IPS-15b (cell line): ENCODE data around the gene HMGXB4.

Experiments used
- H3K27me3 ChIP-seq: one replicate; pipeline ENCODE4 v1.6.1; 2013; ENCODE audit warnings: low read length; ENCODE audit not compliant: control insufficient read depth, insufficient read depth
- H3K36me3 ChIP-seq: one replicate; pipeline ENCODE4 v1.6.1; 2013; ENCODE audit warnings: low read length; ENCODE audit not compliant: control insufficient read depth, insufficient read depth
- H3K4me1 ChIP-seq: one replicate; pipeline ENCODE4 v1.6.1; 2013; ENCODE audit warnings: mild to moderate bottlenecking, low read length; ENCODE audit not compliant: control insufficient read depth, insufficient read depth
- H3K4me3 ChIP-seq: one replicate; pipeline ENCODE4 v1.5.1; 2013; ENCODE audit warnings: low read depth, low read length
- H3K9ac ChIP-seq: one replicate; pipeline ENCODE4 v1.6.1; 2013; ENCODE audit warnings: low read depth, mild to moderate bottlenecking, low read length
- H3K9me3 ChIP-seq: one replicate; pipeline ENCODE4 v1.6.1; 2013; ENCODE audit warnings: mild to moderate bottlenecking, low read length; ENCODE audit not compliant: control insufficient read depth, insufficient read depth

Gene HMGXB4

GRCh38 chr22:35257321-35258190, at the start of gene HMGXB4:
TSS of gene HMGXB4 (plus strand) at chr22:35257493. CDS start at chr22:35262391, 4,898 bp downstream.
- Histone ChIP-seq H3K27me3 (no peaks in the 10 kb centered on the region), H3K9me3 (no peaks in the 10 kb centered on the region), H3K9ac (peak within 1 kb of the TSS; percentile 94), H3K4me3 (peak within 1 kb of the TSS; percentile 90), H3K4me1 (no peaks in the 10 kb centered on the region), H3K36me3 (peaks cover 6% of the 10 kb centered on the region)

- Histone ChIP-seq H3K4me1 (no peaks in the 10 kb centered on the region), H3K4me3 (no peak overlapping the region), H3K9ac (no peak overlapping the region), H3K9me3 (no peaks in the 10 kb centered on the region), H3K27me3 (no peaks in the 10 kb centered on the region), H3K36me3 (no peaks in the 10 kb centered on the region)
Observed at GRCh38 chr22:35208003-35208402, 49.3 kb upstream of the HMGXB4 start.

DNA sequence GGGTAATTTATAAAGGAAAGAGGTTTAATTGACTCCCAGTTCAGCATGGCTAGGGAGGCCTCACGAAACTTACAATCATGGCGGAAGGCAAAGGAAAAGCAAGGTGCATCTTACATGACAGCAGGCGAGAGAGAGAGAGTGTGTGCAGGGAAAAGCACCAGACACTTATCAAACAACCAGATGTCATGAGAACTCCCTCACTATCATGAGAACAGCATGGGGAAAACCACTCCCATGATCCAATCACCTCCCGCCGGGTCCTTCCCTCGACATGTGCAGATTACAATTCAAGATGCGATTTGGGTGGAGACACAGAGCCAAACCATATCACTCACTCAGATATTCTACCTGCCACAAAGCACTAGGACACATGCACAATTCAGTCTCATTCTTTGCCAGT, 48.1 kb upstream of the HMGXB4 start:
- Histone ChIP-seq H3K9ac (no peak overlapping the region), H3K4me1 (no peaks in the 10 kb centered on the region), H3K4me3 (no peak overlapping the region), H3K9me3 (no peaks in the 10 kb centered on the region), H3K36me3 (no peaks in the 10 kb centered on the region), H3K27me3 (no peaks in the 10 kb centered on the region)

- H3K9me3 ChIP-seq, result no peaks in the 10 kb centered on the region
- H3K9ac ChIP-seq, result no peak overlapping the region
- H3K4me3 ChIP-seq, result no peak overlapping the region
- no peaks in the 10 kb centered on the region for H3K27me3 ChIP-seq
- no peaks in the 10 kb centered on the region for H3K4me1 ChIP-seq
- no peaks in the 10 kb centered on the region for H3K36me3 ChIP-seq
Observed at GRCh38 chr22:35212009-35212408, 45.3 kb upstream of the HMGXB4 start.

DNA sequence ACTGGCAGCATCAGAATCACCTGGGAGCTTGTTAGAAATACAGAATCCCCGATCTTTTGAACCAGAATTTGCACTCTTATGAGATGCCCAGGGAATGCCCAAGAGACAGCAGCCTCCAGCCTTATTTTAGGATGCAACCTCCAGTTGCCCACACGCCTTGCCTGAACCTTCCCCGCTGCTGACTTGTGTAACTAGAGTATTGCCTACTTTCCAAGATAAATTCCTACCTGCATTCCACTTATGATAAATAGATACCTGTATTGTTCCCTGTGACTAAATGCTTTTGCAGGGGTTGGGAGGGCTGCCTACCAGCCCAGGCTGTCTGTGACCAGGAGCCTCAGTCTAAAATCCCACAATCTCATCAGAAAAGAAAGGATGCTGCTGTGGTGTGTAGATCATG, 44.3 kb upstream of the HMGXB4 start:
- no peak overlapping the region for H3K4me3 ChIP-seq
- H3K36me3 ChIP-seq, result no peaks in the 10 kb centered on the region

DNA sequence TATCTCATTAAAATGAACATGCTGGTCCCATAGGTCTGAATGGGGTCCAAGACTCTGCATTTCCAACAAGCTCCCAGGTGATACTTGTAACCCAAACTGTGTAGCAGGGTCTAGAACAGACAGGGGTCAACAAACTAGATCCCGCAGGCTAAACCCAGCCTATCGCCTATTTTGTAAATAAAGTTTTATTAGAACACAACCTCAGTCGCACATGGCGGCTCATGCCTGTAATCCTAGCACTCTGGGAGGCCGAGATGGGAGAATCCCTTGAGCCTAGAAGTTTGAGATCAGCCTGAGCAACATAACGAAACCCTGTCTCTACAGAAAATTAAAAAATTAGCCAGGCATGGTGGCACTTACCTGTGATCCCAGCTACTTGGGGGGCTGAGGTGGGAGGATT, 42.3 kb upstream of the HMGXB4 start:
- H3K4me3 ChIP-seq, result no peak overlapping the region
- no peaks in the 10 kb centered on the region for H3K9me3 ChIP-seq
- no peaks in the 10 kb centered on the region for H3K27me3 ChIP-seq
- no peaks in the 10 kb centered on the region for H3K4me1 ChIP-seq
- no peaks in the 10 kb centered on the region for H3K36me3 ChIP-seq
- no peak overlapping the region for H3K9ac ChIP-seq

More for the DNA sequence above, 44.3 kb upstream of the HMGXB4 start:
- no peaks in the 10 kb centered on the region for H3K27me3 ChIP-seq
- no peak overlapping the region for H3K9ac ChIP-seq
- H3K9me3 ChIP-seq, result no peaks in the 10 kb centered on the region
- H3K4me1 ChIP-seq, result no peaks in the 10 kb centered on the region

- Histone ChIP-seq H3K4me3 (no peak overlapping the region), H3K9ac (no peak overlapping the region), H3K4me1 (no peaks in the 10 kb centered on the region), H3K36me3 (no peaks in the 10 kb centered on the region), H3K9me3 (no peaks in the 10 kb centered on the region), H3K27me3 (no peaks in the 10 kb centered on the region)
Observed at GRCh38 chr22:35215993-35216392, 41.3 kb upstream of the HMGXB4 start.

GRCh38 chr22:35217527-35217926, 39.8 kb upstream of the HMGXB4 start:
- no peaks in the 10 kb centered on the region for H3K36me3 ChIP-seq

DNA sequence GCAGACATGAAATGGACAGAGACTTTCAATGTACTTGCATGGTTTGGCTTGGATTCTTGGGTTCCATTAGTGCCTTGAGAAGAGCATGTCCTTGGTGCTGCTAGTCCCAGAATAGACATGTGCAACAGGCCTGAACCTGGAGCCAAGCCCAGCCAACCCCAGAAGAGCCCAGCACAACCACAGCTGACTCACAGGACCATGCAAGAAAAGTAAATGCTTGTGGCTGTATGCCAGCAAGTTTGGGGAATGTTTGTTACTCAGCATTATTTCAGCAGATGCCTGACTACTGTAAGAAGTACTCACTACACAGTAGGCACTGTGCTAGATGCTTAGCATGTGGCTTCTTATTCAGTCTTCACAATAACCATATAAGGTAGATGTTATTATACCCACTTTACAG, 39.2 kb upstream of the HMGXB4 start:
- H3K4me1 ChIP-seq, result no peaks in the 10 kb centered on the region
- no peak overlapping the region for H3K4me3 ChIP-seq
- H3K36me3 ChIP-seq, result no peaks in the 10 kb centered on the region
- no peak overlapping the region for H3K9ac ChIP-seq
- no peaks in the 10 kb centered on the region for H3K9me3 ChIP-seq
- no peaks in the 10 kb centered on the region for H3K27me3 ChIP-seq

More at GRCh38 chr22:35217527-35217926, 39.8 kb upstream of the HMGXB4 start:
- H3K4me1 ChIP-seq, result no peaks in the 10 kb centered on the region
- no peaks in the 10 kb centered on the region for H3K9me3 ChIP-seq
- no peak overlapping the region for H3K4me3 ChIP-seq
- H3K27me3 ChIP-seq, result no peaks in the 10 kb centered on the region
- H3K9ac ChIP-seq, result no peak overlapping the region

DNA sequence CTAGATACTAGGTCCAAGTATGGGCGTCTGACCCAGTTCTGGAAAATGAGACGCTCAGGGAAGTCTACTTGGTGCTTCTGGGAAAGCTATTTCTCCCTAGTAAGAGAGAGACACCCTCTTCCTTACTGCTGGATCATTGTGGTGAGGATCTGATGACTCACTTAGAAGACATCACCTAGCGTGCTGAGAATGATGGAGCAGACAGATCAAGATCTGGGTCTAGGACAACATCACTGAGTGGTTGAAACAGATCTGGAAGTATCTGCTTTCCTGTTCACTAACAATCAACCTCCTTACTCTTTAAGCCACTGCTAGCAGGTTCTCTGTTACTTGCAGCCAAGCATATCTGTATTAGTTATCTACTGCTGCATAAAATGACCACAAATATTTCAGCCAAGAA, 38.3 kb upstream of the HMGXB4 start:
- H3K27me3 ChIP-seq, result no peaks in the 10 kb centered on the region
- H3K9ac ChIP-seq, result no peak overlapping the region
- H3K4me3 ChIP-seq, result no peak overlapping the region
- no peaks in the 10 kb centered on the region for H3K36me3 ChIP-seq
- no peaks in the 10 kb centered on the region for H3K4me1 ChIP-seq
- H3K9me3 ChIP-seq, result no peaks in the 10 kb centered on the region

DNA sequence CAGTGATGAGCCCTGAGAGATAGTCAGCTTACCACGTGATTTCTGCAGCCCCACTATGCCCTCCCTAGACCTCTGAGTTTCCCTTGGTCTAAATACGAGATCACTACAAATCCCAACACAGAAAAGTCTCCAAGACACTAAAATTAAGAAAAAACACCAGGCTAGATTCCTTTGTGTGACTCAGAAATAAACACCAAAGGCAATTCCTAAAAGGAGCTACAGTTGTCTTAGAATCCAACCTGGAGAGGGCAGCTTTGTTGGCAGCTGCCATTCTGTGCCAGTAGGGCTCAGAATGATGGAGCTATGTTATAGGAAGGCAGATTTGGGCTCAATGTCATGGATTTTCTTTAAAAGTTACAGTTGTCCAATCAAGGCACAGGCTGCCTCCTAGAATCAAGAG, 37.1 kb upstream of the HMGXB4 start:
- Histone ChIP-seq H3K4me1 (no peaks in the 10 kb centered on the region), H3K9me3 (no peaks in the 10 kb centered on the region), H3K36me3 (no peaks in the 10 kb centered on the region), H3K27me3 (no peaks in the 10 kb centered on the region), H3K9ac (no peak overlapping the region), H3K4me3 (no peak overlapping the region)

- Histone ChIP-seq H3K9ac (no peak overlapping the region), H3K9me3 (no peaks in the 10 kb centered on the region), H3K4me1 (peaks cover 3% of the 10 kb centered on the region), H3K4me3 (no peak overlapping the region), H3K36me3 (no peaks in the 10 kb centered on the region), H3K27me3 (no peaks in the 10 kb centered on the region)
Observed at GRCh38 chr22:35225010-35225409, 32.3 kb upstream of the HMGXB4 start.
